GM19240 (cell line): ENCODE measurements around the gene MAP1LC3B2.

Experiments
- DNase-seq: peaks from one replicate; pipeline ENCODE4 v3.0.0; 2011; ENCODE audit warnings: low spot score; ENCODE audit not compliant: insufficient read length

Gene MAP1LC3B2

GRCh38 chr12:116537101-116537904 is 21.9 kb upstream of the MAP1LC3B2 start:
- no peak for DNase-seq

GRCh38 chr12:116538076-116538591 is 21.0 kb upstream of the MAP1LC3B2 start:
- no peak for DNase-seq

- no peak for DNase-seq
Observed at GRCh38 chr12:116538682-116539305, 20.4 kb upstream of the MAP1LC3B2 start.

GRCh38 chr12:116539361-116539771 is 19.8 kb upstream of the MAP1LC3B2 start:
- DNase-seq, result no peak

- no peak for DNase-seq
Observed at GRCh38 chr12:116539905-116540482, 19.2 kb upstream of the MAP1LC3B2 start.

- DNase-seq, result no peak
Observed at GRCh38 chr12:116540622-116541152, 18.5 kb upstream of the MAP1LC3B2 start.

- DNase-seq, result no peak
Observed at GRCh38 chr12:116541547-116542344, 17.4 kb upstream of the MAP1LC3B2 start.

- DNase-seq, result no peak
Observed at GRCh38 chr12:116542345-116542956, 16.7 kb upstream of the MAP1LC3B2 start.

- DNase-seq, result no peak
Observed at GRCh38 chr12:116544656-116545055, 14.5 kb upstream of the MAP1LC3B2 start.

- DNase-seq, result no peak
Observed at GRCh38 chr12:116545144-116545543, 14.0 kb upstream of the MAP1LC3B2 start.

- DNase-seq, result no peak
Observed at GRCh38 chr12:116545936-116546335, 13.2 kb upstream of the MAP1LC3B2 start.

GRCh38 chr12:116547955-116548501 is 11.2 kb upstream of the MAP1LC3B2 start:
- DNase-seq, result no peak

- no peak for DNase-seq
Observed at GRCh38 chr12:116549993-116550392, 9.2 kb upstream of the MAP1LC3B2 start.

- no peak for DNase-seq
Observed at GRCh38 chr12:116551151-116551550, 8.0 kb upstream of the MAP1LC3B2 start.

- no peak for DNase-seq
Observed at GRCh38 chr12:116551619-116551951, 7.6 kb upstream of the MAP1LC3B2 start.

GRCh38 chr12:116551952-116552772 is 7.0 kb upstream of the MAP1LC3B2 start:
- DNase-seq, result no peak

GRCh38 chr12:116552773-116553373 is 6.3 kb upstream of the MAP1LC3B2 start:
- DNase-seq, result no peak

GRCh38 chr12:116556356-116556952 is 2.7 kb upstream of the MAP1LC3B2 start:
- DNase-seq, result no peak
